ENCODE data around the gene MUC2.

The MUC2 gene

DNA sequence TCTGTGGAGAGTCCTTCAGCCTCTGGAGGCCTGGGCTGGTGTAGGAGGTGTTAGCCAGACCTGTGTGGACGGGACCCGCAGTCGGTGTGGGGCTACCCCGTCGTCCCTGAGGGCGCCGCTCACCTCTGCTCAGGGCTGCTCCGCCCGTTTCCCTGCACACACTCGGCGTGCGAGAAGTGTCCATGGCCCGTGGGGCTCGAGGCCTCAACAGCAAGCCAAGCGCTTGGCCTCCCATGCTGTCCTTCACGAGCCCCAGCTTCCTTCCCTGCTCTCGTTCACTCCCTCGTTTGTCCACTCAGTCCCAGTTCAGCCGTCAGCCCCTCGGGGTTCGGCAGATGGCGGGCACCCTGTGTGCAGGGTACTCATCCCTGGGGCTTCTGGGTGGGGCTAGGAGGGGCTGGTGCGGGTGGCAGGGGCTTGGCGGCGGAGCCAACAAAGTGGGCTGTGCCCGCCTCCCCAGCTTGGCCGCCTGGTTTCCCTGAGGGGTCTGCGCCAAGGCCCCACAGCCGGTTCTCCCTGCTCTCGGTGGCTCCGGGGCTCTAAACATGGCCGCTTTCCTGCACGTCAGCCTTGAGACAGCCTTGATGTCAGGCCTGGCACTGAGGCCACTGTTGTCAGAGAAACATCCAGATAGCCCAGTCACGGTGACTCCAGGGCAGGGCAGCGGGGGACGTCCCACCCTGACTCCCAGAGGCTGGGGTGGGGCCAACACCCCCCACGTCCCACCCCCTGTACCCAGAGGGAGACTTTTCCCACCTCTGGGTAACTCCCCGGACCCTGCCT, 41.5 kb upstream of the MUC2 start:
- Histone ChIP-seq H3K9me3 (ENCODE audit: control extremely low read depth in 1 of 5, control insufficient read depth in 4 of 5, insufficient read depth in 2 of 5, low read depth in 1 of 5, low read length in 4 of 5) (no peaks in the 10 kb centered on the region), H3K27ac (ENCODE audit: insufficient read depth in 1 of 2, low read depth in 1 of 2, low read length in 2 of 2, poor library complexity in 1 of 2, severe bottlenecking in 2 of 2) (no peak overlapping the region), H3K36me3 (ENCODE audit: control insufficient read depth in 4 of 4, insufficient read depth in 4 of 4, low read length in 3 of 4) (no peaks in the 10 kb centered on the region), H3K4me3 (ENCODE audit: control insufficient read depth in 1 of 7, extremely low read depth in 1 of 7, insufficient read depth in 4 of 7, low read depth in 2 of 7, low read length in 6 of 7) (no peak overlapping the region), H3K27me3 (replicated peaks in 2 of 5; ENCODE audit: control insufficient read depth in 4 of 5, insufficient read depth in 5 of 5, low read length in 4 of 5) (no peaks in the 10 kb centered on the region), H3K4me1 (ENCODE audit: control extremely low read depth in 1 of 4, control insufficient read depth in 4 of 4, insufficient read depth in 4 of 4, low read length in 3 of 4) (no peaks in the 10 kb centered on the region)
- 92% methylated on average over 28 of the region's 38 CpGs for WGBS (ENCODE audit: insufficient coverage)
- POLR2A ChIA-PET: no interaction called here
- CTCF ChIA-PET: no interaction called here
- no peak for DNase-seq

DNA sequence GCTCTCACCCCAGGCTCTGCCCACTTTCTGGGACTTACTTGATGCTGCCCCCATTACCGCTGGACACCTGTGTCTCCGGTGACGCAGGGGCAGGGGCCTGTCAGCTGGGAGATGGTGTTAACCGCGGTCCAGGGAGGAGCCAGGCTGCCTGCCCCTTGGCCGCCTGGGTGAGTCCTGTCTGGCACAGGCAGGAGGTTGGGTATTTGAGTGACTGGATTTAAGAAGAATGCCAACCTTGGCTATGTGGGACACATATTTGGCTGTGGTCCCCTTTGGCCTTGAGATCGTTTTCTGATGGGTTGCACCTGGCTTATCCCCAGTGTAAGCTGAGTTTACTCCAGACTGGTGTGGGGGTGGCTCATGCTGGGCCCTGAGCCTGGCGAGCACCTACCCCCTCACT, 40.7 kb upstream of the MUC2 start:
- H3K27me3 ChIP-seq (replicated peaks in 2 of 5; ENCODE audit: control insufficient read depth in 4 of 5, insufficient read depth in 5 of 5, low read length in 4 of 5): no peaks in the 10 kb centered on the region
- ChIA-PET POLR2A (no interaction called here), CTCF (no interaction called here)
- H3K27ac ChIP-seq (ENCODE audit: insufficient read depth in 1 of 2, low read depth in 1 of 2, low read length in 2 of 2, poor library complexity in 1 of 2, severe bottlenecking in 2 of 2): no peak overlapping the region
- 98% methylated on average over 8 of the region's 8 CpGs for WGBS (ENCODE audit: insufficient coverage)
- no peaks in the 10 kb centered on the region for H3K9me3 ChIP-seq (ENCODE audit: control extremely low read depth in 1 of 5, control insufficient read depth in 4 of 5, insufficient read depth in 2 of 5, low read depth in 1 of 5, low read length in 4 of 5)
- no peaks in the 10 kb centered on the region for H3K4me1 ChIP-seq (ENCODE audit: control extremely low read depth in 1 of 4, control insufficient read depth in 4 of 4, insufficient read depth in 4 of 4, low read length in 3 of 4)
- no peak overlapping the region for H3K4me3 ChIP-seq (ENCODE audit: control insufficient read depth in 1 of 7, extremely low read depth in 1 of 7, insufficient read depth in 4 of 7, low read depth in 2 of 7, low read length in 6 of 7)
- DNase-seq: no peak
- no peaks in the 10 kb centered on the region for H3K36me3 ChIP-seq (ENCODE audit: control insufficient read depth in 4 of 4, insufficient read depth in 4 of 4, low read length in 3 of 4)

DNA sequence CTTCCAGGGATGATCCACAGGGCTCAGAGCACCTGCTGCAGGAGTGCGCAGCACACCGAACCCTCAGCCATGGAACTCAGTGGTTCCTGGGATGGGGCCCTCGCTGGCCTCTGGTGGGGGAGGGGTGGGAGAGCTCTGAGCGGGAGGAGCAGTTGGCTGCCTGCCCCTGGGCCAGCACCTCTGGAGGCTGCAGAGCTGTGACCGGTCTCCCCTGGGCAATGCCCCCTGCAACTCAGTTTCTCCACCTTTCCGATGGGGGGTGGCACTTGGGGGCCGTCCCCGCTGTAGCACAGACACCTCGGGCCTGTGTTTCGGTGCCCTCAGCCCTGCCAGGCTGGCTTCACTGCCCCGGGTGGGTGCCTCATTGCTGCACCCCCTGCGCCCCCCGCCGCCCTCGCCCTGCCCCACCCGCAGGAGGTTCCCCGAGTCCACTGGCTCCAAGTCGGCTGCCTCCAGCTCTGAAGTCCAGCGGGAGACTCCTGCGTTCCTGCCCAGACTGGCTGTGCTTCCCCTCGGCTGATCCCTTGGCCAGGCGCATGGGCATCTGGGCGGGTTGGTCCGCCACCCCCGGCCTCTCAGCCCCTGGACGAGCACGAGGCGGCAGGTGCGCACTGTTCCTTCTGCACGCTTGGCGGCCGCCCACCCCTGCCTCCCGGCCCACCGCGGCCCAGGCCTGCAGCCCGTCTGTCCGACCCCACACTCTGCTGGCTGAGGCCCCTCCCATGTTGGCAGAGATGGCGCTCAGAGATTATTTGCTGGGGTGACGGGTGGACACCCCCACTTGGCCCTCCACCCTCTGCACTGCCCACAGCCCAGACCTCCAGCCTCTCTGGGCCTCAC, 40.0 kb upstream of the MUC2 start:
- H3K4me3 ChIP-seq (ENCODE audit: control insufficient read depth in 1 of 7, extremely low read depth in 1 of 7, insufficient read depth in 4 of 7, low read depth in 2 of 7, low read length in 6 of 7): no peak overlapping the region
- ChIA-PET CTCF (no interaction called here), POLR2A (no interaction called here)
- H3K9me3 ChIP-seq (ENCODE audit: control extremely low read depth in 1 of 5, control insufficient read depth in 4 of 5, insufficient read depth in 2 of 5, low read depth in 1 of 5, low read length in 4 of 5): no peaks in the 10 kb centered on the region
- H3K4me1 ChIP-seq (ENCODE audit: control extremely low read depth in 1 of 4, control insufficient read depth in 4 of 4, insufficient read depth in 4 of 4, low read length in 3 of 4): no peaks in the 10 kb centered on the region
- 91% methylated on average over 36 of the region's 39 CpGs for WGBS (ENCODE audit: insufficient coverage)
- H3K27ac ChIP-seq (ENCODE audit: insufficient read depth in 1 of 2, low read depth in 1 of 2, low read length in 2 of 2, poor library complexity in 1 of 2, severe bottlenecking in 2 of 2): no peak overlapping the region
- H3K27me3 ChIP-seq (replicated peaks in 2 of 5; ENCODE audit: control insufficient read depth in 4 of 5, insufficient read depth in 5 of 5, low read length in 4 of 5): no peaks in the 10 kb centered on the region
- no peaks in the 10 kb centered on the region for H3K36me3 ChIP-seq (ENCODE audit: control insufficient read depth in 4 of 4, insufficient read depth in 4 of 4, low read length in 3 of 4)
- no peak for DNase-seq

DNA sequence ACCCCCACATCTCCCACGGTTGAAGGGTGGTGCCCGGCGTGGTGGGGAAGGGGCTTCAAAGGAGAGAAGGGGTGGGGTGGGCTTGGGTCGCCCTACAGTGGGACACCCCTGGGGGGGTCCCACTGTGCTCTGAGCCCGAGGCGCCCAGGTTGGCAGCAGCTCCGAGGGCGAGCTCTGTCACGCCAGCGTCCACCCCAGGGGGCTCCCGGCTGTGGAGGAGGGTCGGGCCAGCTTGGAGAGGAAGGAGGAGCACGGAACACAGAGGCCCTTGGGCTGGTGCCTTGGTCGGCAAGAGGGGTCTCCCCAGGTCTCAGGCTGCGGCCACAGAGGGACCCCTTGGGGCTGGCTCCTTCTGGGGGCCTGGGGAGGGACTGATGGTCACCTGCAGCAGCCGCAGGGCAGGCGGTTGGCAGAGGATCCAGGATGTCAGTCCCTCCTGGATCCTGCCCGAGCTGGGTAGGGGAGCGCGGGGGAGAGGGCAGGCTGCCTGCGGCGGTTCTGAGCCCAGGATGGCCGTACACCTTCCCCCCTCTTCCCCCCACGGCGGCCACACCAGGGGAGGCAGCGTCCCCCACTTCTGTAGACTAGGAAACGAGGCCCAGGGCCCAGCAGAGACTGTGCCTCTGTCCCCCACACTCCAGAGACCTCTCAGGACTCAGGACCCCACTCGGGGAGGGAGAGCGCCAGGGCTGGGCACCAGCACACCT, 38.9 kb upstream of the MUC2 start:
- no peak for DNase-seq
- Histone ChIP-seq H3K9me3 (ENCODE audit: control extremely low read depth in 1 of 5, control insufficient read depth in 4 of 5, insufficient read depth in 2 of 5, low read depth in 1 of 5, low read length in 4 of 5) (no peaks in the 10 kb centered on the region), H3K36me3 (ENCODE audit: control insufficient read depth in 4 of 4, insufficient read depth in 4 of 4, low read length in 3 of 4) (no peaks in the 10 kb centered on the region), H3K4me3 (ENCODE audit: control insufficient read depth in 1 of 7, extremely low read depth in 1 of 7, insufficient read depth in 4 of 7, low read depth in 2 of 7, low read length in 6 of 7) (no peak overlapping the region), H3K4me1 (ENCODE audit: control extremely low read depth in 1 of 4, control insufficient read depth in 4 of 4, insufficient read depth in 4 of 4, low read length in 3 of 4) (no peaks in the 10 kb centered on the region), H3K27me3 (replicated peaks in 2 of 5; ENCODE audit: control insufficient read depth in 4 of 5, insufficient read depth in 5 of 5, low read length in 4 of 5) (no peaks in the 10 kb centered on the region), H3K27ac (ENCODE audit: insufficient read depth in 1 of 2, low read depth in 1 of 2, low read length in 2 of 2, poor library complexity in 1 of 2, severe bottlenecking in 2 of 2) (no peak overlapping the region)
- ChIA-PET CTCF (no interaction called here), POLR2A (no interaction called here)
- WGBS (ENCODE audit: insufficient coverage): 95% methylated on average over 19 of the region's 29 CpGs

DNA sequence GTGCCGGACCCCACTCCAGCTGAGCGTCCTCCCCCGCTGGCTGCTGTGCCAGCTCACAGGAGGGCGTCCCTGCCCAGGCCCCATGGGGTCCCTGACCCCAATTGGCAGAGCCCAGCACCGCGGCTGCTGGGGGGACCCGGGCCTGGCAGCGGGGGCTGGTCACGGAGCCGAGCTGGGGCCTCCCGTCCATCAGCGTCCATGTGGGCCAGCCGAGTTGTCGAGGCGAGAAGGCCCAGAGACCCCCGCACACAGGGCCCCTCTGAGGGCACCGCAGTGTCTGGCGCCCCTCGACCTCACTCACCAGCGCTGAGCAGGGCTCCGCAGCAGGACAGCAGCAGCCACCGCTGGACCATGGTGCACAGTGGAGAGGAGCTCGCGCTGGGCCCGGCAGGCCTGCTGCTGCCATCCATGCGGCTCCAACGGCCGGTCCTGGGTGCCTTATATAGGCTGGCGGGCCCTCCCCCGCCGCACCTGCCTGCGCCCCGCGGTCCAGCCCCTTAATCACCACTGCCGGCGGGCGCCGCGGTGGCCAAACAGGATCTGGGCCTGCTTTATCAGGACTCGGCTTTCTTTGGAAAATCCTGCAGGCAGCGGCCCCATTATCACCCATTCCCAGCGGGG, 38.3 kb upstream of the MUC2 start, which contains the start of gene MUC6:
Gene MUC6, minus strand, starts transcription at position 416 of the 621 bp plus-strand sequence. Its CDS starts 63 bp downstream, at position 353.
- no peak within 1 kb of the TSS for H3K27ac ChIP-seq (ENCODE audit: insufficient read depth in 1 of 2, low read depth in 1 of 2, low read length in 2 of 2, poor library complexity in 1 of 2, severe bottlenecking in 2 of 2)
- ChIA-PET POLR2A (no interaction called here), CTCF (no interaction called here)
- no peaks in the 10 kb centered on the region for H3K4me1 ChIP-seq (ENCODE audit: control extremely low read depth in 1 of 4, control insufficient read depth in 4 of 4, insufficient read depth in 4 of 4, low read length in 3 of 4)
- H3K27me3 ChIP-seq (replicated peaks in 2 of 5; ENCODE audit: control insufficient read depth in 4 of 5, insufficient read depth in 5 of 5, low read length in 4 of 5): no peaks in the 10 kb centered on the region
- H3K9me3 ChIP-seq (ENCODE audit: control extremely low read depth in 1 of 5, control insufficient read depth in 4 of 5, insufficient read depth in 2 of 5, low read depth in 1 of 5, low read length in 4 of 5): no peaks in the 10 kb centered on the region
- H3K4me3 ChIP-seq (ENCODE audit: control insufficient read depth in 1 of 7, extremely low read depth in 1 of 7, insufficient read depth in 4 of 7, low read depth in 2 of 7, low read length in 6 of 7): no peak within 1 kb of the TSS
- DNase-seq: no peak
- H3K36me3 ChIP-seq (ENCODE audit: control insufficient read depth in 4 of 4, insufficient read depth in 4 of 4, low read length in 3 of 4): no peaks in the 10 kb centered on the region
- WGBS (ENCODE audit: insufficient coverage): 83% methylated on average over 35 of the region's 42 CpGs

DNA sequence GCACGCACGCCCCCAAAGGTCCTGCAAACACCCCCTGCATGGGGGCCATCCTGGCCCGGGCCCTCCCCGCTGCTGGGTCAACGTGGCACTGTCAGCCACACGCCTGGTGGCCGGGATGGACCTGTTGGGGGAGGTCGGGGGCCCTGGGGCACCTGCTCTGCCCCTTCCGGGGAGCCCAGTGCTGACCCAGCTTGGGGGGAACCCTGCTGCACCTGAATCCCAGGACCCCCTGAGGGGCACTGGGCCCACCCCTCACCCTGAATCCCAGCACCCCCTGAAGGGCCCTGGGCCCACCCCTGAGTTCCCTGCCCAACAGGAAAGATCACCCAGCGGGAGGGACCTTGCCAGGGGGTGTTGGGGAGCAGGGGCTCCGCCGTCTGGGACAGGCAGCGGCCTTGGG, 37.7 kb upstream of the MUC2 start:
- H3K36me3 ChIP-seq (ENCODE audit: control insufficient read depth in 4 of 4, insufficient read depth in 4 of 4, low read length in 3 of 4): no peaks in the 10 kb centered on the region
- ChIA-PET CTCF (no interaction called here), POLR2A (no interaction called here)
- H3K27me3 ChIP-seq (replicated peaks in 2 of 5; ENCODE audit: control insufficient read depth in 4 of 5, insufficient read depth in 5 of 5, low read length in 4 of 5): no peaks in the 10 kb centered on the region
- H3K4me3 ChIP-seq (ENCODE audit: control insufficient read depth in 1 of 7, extremely low read depth in 1 of 7, insufficient read depth in 4 of 7, low read depth in 2 of 7, low read length in 6 of 7): no peak overlapping the region
- DNase-seq: no peak
- no peaks in the 10 kb centered on the region for H3K4me1 ChIP-seq (ENCODE audit: control extremely low read depth in 1 of 4, control insufficient read depth in 4 of 4, insufficient read depth in 4 of 4, low read length in 3 of 4)
- H3K9me3 ChIP-seq (ENCODE audit: control extremely low read depth in 1 of 5, control insufficient read depth in 4 of 5, insufficient read depth in 2 of 5, low read depth in 1 of 5, low read length in 4 of 5): no peaks in the 10 kb centered on the region
- H3K27ac ChIP-seq (ENCODE audit: insufficient read depth in 1 of 2, low read depth in 1 of 2, low read length in 2 of 2, poor library complexity in 1 of 2, severe bottlenecking in 2 of 2): no peak overlapping the region
- 74% methylated on average over 10 of the region's 13 CpGs for WGBS (ENCODE audit: insufficient coverage)

Measured in common myeloid progenitor, CD34-positive (primary cell).